DOHH2 (cell line): ENCODE results near the gene MCF2L.

Experiments used
- H3F3A ChIP-seq: fragments of 200-600 bp; sonication (generic), shearing (Covaris generic); 2 replicates; pipeline ENCODE4 v1.6.0; 2016; ENCODE audit warnings: antibody characterized with exemption, mild to moderate bottlenecking; ENCODE audit not compliant: control insufficient read depth, insufficient read depth
- H3K27ac ChIP-seq: fragments of 200-600 bp; sonication (generic); 2 replicates; pipeline ENCODE4 v1.5.1; 2014; ENCODE audit warnings: low read depth, mild to moderate bottlenecking, low read length, moderate library complexity
- H3K27me3 ChIP-seq: fragments of 200-600 bp; sonication (generic); 2 replicates; pipeline ENCODE4 v1.6.1; 2014; ENCODE audit warnings: mild to moderate bottlenecking, low read length, mixed read lengths; ENCODE audit not compliant: control insufficient read depth
- H3K36me3 ChIP-seq: fragments of 200-600 bp; sonication (generic); 2 replicates; pipeline ENCODE4 v1.6.1; 2014; ENCODE audit warnings: mild to moderate bottlenecking, low read length, moderate library complexity, mixed read lengths; ENCODE audit not compliant: control insufficient read depth
- H3K4me1 ChIP-seq: fragments of 200-600 bp; sonication (generic); 2 replicates; pipeline ENCODE4 v1.6.1; 2014; ENCODE audit warnings: mild to moderate bottlenecking, low read length, mixed read lengths; ENCODE audit not compliant: control insufficient read depth
- H3K4me2 ChIP-seq: fragments of 200-600 bp; sonication (generic); 2 replicates; pipeline ENCODE4 v1.6.0; 2014; ENCODE audit warnings: mild to moderate bottlenecking, low read length, moderate library complexity
- H3K4me3 ChIP-seq: fragments of 200-600 bp; sonication (generic); 2 replicates; pipeline ENCODE4 v1.5.1; 2014; ENCODE audit warnings: mild to moderate bottlenecking, low read length, mixed read lengths
- H3K79me2 ChIP-seq: fragments of 200-600 bp; sonication (generic); 2 replicates; pipeline ENCODE4 v1.6.1; 2014; ENCODE audit warnings: mild to moderate bottlenecking, low read length, mixed read lengths; ENCODE audit not compliant: control insufficient read depth
- H3K9me2 ChIP-seq: fragments of 200-600 bp; sonication (generic); replicated peaks from 2 replicates; pipeline ENCODE4 v1.6.1; 2014; ENCODE audit warnings: mild to moderate bottlenecking, low read length, mixed read lengths; ENCODE audit not compliant: control insufficient read depth
- H3K9me3 ChIP-seq: fragments of 200-600 bp; sonication (generic); 2 replicates; pipeline ENCODE4 v1.6.1; 2014; ENCODE audit warnings: antibody characterized with exemption, low read length, mixed read lengths; ENCODE audit not compliant: control insufficient read depth, insufficient read depth
- H4K20me1 ChIP-seq: fragments of 200-600 bp; sonication (generic); 2 replicates; pipeline ENCODE4 v1.6.0; 2014; ENCODE audit warnings: low read depth, mild to moderate bottlenecking, antibody characterized with exemption, low read length, moderate library complexity; ENCODE audit not compliant: control insufficient read depth, insufficient read depth
- EZH2phosphoT487 ChIP-seq: fragments of 200-600 bp; sonication (generic); IDR thresholded peaks from 2 replicates; pipeline ENCODE4 v1.6.1; 2017; ENCODE audit warnings: borderline replicate concordance, mild to moderate bottlenecking, antibody characterized with exemption, low read length, moderate library complexity, mixed read lengths
- TF ChIP-seq, protein P1 (sequence below): fragments of 200-600 bp; sonication (generic); IDR thresholded peaks from one replicate; pipeline ENCODE4 v1.5.1; 2014; ENCODE audit warnings: antibody characterized with exemption, mild to moderate bottlenecking, low read depth, low read length; ENCODE audit not compliant: poor library complexity, severe bottlenecking

Gene MCF2L

DNA sequence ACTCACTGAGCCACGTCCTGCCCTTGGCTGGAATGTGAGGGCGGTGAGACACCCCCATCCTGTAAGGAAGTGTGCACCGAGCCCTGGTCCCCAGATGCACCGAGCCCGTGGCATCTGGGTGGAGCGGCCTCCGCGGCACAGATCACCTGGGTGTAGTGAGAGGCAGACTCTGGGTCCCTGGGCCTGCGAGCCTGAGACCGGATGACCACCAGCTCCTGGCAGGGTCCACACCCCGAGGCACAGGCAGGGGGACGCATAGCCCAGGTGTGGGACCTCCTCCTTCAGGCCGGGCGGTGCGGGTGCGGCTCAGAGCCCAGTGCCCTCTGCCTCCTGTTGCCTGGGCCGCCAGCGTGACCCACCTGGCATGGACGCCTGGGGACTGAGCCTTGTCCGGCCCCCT, 12.4 kb downstream of the MCF2L start:
- Histone ChIP-seq H3K36me3 (no peaks in the 10 kb centered on the region), H3F3A (no peaks in the 10 kb centered on the region), H4K20me1 (no peaks in the 10 kb centered on the region), H3K9me2 (no peaks in the 10 kb centered on the region), H3K4me1 (no peaks in the 10 kb centered on the region), H3K4me3 (no peak overlapping the region), H3K27ac (no peak overlapping the region), H3K79me2 (no peaks in the 10 kb centered on the region), H3K27me3 (no peaks in the 10 kb centered on the region), H3K4me2 (no peak overlapping the region), H3K9me3 (no peaks in the 10 kb centered on the region)
- TF ChIP-seq EZH2phosphoT487: no peak
- TF ChIP-seq, protein P1, sequence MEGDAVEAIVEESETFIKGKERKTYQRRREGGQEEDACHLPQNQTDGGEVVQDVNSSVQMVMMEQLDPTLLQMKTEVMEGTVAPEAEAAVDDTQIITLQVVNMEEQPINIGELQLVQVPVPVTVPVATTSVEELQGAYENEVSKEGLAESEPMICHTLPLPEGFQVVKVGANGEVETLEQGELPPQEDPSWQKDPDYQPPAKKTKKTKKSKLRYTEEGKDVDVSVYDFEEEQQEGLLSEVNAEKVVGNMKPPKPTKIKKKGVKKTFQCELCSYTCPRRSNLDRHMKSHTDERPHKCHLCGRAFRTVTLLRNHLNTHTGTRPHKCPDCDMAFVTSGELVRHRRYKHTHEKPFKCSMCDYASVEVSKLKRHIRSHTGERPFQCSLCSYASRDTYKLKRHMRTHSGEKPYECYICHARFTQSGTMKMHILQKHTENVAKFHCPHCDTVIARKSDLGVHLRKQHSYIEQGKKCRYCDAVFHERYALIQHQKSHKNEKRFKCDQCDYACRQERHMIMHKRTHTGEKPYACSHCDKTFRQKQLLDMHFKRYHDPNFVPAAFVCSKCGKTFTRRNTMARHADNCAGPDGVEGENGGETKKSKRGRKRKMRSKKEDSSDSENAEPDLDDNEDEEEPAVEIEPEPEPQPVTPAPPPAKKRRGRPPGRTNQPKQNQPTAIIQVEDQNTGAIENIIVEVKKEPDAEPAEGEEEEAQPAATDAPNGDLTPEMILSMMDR: no peak

DNA sequence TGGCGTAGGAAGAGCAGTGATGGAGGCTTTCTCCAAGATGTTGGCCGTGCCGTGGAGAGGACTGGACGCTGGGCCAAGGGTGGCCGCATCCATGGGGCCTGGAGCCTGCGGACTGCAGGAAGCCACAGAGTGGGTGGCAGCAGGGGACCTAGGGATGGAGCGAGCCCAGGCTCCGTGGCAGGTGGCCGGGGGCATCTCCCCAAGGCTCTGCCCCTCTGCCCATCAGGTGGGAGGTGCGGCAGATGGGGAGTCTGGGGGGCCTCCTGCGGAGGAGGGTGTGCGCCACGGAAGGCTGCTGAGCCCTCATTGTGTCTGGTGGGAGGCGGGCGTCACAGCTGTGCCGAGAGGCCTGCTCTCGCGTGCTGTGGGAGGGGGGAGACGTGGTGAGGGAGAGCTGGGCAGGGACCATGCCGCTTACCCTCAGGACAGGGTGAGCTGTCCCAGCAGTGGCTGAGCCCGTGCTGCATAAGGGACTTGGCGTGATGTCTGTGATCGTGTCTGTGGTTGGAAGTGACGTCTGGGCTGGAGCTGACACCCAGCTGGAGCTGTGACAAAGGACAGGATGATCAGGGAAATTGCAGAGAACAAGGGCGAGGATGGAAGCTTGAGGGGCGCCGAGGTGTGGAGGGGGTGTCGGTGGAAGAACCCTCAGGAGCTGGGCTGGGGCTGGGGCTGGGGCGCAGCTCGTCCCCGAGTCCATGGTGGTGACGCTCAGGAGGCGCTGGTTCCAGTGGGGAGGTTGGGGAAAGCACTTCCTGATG, 13.4 kb downstream of the MCF2L start:
- Histone ChIP-seq H3K36me3 (no peaks in the 10 kb centered on the region), H3K9me2 (no peaks in the 10 kb centered on the region), H3K4me1 (no peaks in the 10 kb centered on the region), H3K27ac (no peak overlapping the region), H3K4me3 (no peak overlapping the region), H3K27me3 (no peaks in the 10 kb centered on the region), H4K20me1 (no peaks in the 10 kb centered on the region), H3K9me3 (no peaks in the 10 kb centered on the region), H3F3A (no peaks in the 10 kb centered on the region), H3K79me2 (no peaks in the 10 kb centered on the region), H3K4me2 (no peak overlapping the region)
- TF ChIP-seq, protein P1: no peak
- TF ChIP-seq EZH2phosphoT487: no peak

DNA sequence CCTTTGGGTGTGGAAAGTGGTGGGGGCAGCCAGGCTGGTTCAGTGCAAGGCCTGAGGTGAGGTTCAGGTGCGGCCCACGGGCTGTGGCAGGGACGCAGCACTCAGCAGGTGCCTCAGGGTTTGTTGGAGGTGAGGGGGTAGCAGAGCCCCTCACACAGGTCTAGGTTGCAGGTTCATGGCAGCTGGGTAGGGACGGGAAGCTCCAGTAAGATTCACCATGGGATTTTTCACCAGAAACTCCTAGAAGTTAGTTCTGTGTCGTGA, 14.0 kb downstream of the MCF2L start:
- Histone ChIP-seq H3K27ac (no peak overlapping the region), H3K36me3 (no peaks in the 10 kb centered on the region), H3K4me1 (no peaks in the 10 kb centered on the region), H3F3A (no peaks in the 10 kb centered on the region), H3K27me3 (no peaks in the 10 kb centered on the region), H3K4me2 (no peak overlapping the region), H3K9me2 (no peaks in the 10 kb centered on the region), H3K9me3 (no peaks in the 10 kb centered on the region), H3K4me3 (no peak overlapping the region), H4K20me1 (no peaks in the 10 kb centered on the region), H3K79me2 (no peaks in the 10 kb centered on the region)
- no peak for TF ChIP-seq EZH2phosphoT487
- TF ChIP-seq, protein P1: no peak
